ENCODE data around the gene EDARADD. TPM values are rescaled to one million over a fixed set of nuclear protein-coding genes. Genes with fewer than 3 reads are reported as not detected.

EDARADD gene
- total and polyA plus RNA-seq, 2 of the 8 experiments (the other 6 are each of a cell fraction or from before 2014, with no cell fraction given) = 3.4 to 6.1 TPM

- TF ChIP-seq RBBP5 (IDR thresholded peaks at IDR 0.05; ENCODE audit: borderline replicate concordance, low read depth, low read length) = no peak
- peak; percentile 49; the same call in 1 of the 2 replicates for TF ChIP-seq TAF1 (IDR thresholded peaks at IDR 0.05; ENCODE audit: low read depth, low read length)
- no peak for TF ChIP-seq SAP30 (IDR thresholded peaks at IDR 0.05; ENCODE audit: insufficient read depth, insufficient replicate concordance, low read length)
- 0 out of 2 replicates have a peak, but pooled peaks have one; percentile 32 for TF ChIP-seq CREB1 (IDR thresholded peaks at IDR 0.05)
- no peak for TF ChIP-seq KDM5A (IDR thresholded peaks at IDR 0.05; ENCODE audit: low read length)
- TF ChIP-seq MAFK (IDR thresholded peaks at IDR 0.05; ENCODE audit: low read depth, low read length) = no peak
- peak; percentile 10 for TF ChIP-seq TEAD4 (IDR thresholded peaks at IDR 0.05; ENCODE audit: low read depth, low read length)
- TF ChIP-seq CHD2 (IDR thresholded peaks at IDR 0.05; ENCODE audit: low read length) = no peak
- no peak for TF ChIP-seq SP4 (IDR thresholded peaks at IDR 0.05; ENCODE audit: low read length)
- no peak for TF ChIP-seq CBX8 (IDR thresholded peaks at IDR 0.05; ENCODE audit: borderline replicate concordance, low read depth, low read length)
- no peak for TF ChIP-seq GABPA (IDR thresholded peaks at IDR 0.05; ENCODE audit: borderline replicate concordance, insufficient read depth, low read length)
- TF ChIP-seq POLR2A (IDR thresholded peaks at IDR 0.05; ENCODE audit: control extremely low read depth in 1 of 2, low read depth in 2 of 2, low read length in 2 of 2) = peak in 1 of 2 experiments; percentile 65; a peak in 2 of 3 replicates
- TF ChIP-seq CHD1 (IDR thresholded peaks at IDR 0.05; ENCODE audit: low read depth, low read length) = no peak
- no peak for TF ChIP-seq RAD21 (IDR thresholded peaks at IDR 0.05 in 1 of 2, conservative IDR thresholded peaks at IDR 0.05 in 1 of 2; ENCODE audit: low read depth in 2 of 2, low read length in 2 of 2)
- no peak; the same call in 1 of the 2 replicates for TF ChIP-seq TBP (IDR thresholded peaks at IDR 0.05; ENCODE audit: low read depth, low read length)
- TF ChIP-seq PHF8 (conservative IDR thresholded peaks at IDR 0.05; ENCODE audit: low read depth, low read length) = no peak
- TF ChIP-seq TCF12 (IDR thresholded peaks at IDR 0.05; ENCODE audit: low read depth, low read length) = no peak
- TF ChIP-seq NANOG (IDR thresholded peaks at IDR 0.05; ENCODE audit: insufficient read depth, low read depth, low read length, poor library complexity, severe bottlenecking) = no peak
- TF ChIP-seq BRCA1 (IDR thresholded peaks at IDR 0.05; ENCODE audit: low read depth, low read length) = no peak
- TF ChIP-seq FOSL1 (IDR thresholded peaks at IDR 0.05; ENCODE audit: insufficient read depth, low read depth, low read length) = no peak
- 0 out of 2 replicates have a peak, but pooled peaks have one; percentile 21 for TF ChIP-seq ATF2 (IDR thresholded peaks at IDR 0.05; ENCODE audit: low read length)
- no peak for TF ChIP-seq BCL11A (IDR thresholded peaks at IDR 0.05; ENCODE audit: low read depth in 2 of 2, low read length in 2 of 2)
- no peak for TF ChIP-seq JUND (IDR thresholded peaks at IDR 0.05; ENCODE audit: low read length)
- TF ChIP-seq EGR1 (IDR thresholded peaks at IDR 0.05; ENCODE audit: borderline replicate concordance, low read depth, low read length) = peak; percentile 42; the same call in 1 of the 2 replicates
These were observed 109.0 kb downstream of the EDARADD start (continued) for GRCh38 chr1:236502972-236503639.
